Esophagus squamous epithelium (tissue), 4 donors: Measurements from ENCODE around the gene TSPO2.

Experiments
- CTCF ChIP-seq, 6 experiments: fragments of 450-650 bp in 4 of 6; fragments of 200-600 bp in 2 of 6; sonication (generic) in 2 of 6; IDR thresholded peaks; one replicate each; pipeline ENCODE4 v1.5.1; 2016 to 2019; ENCODE audit warnings: antibody characterized with exemption in 6 of 6, mild to moderate bottlenecking in 4 of 6, moderate library complexity in 4 of 6
- POLR2A ChIP-seq, 4 donors: fragments of 450-650 bp; IDR thresholded peaks; one replicate each; pipeline ENCODE4 v1.6.1; 2017; ENCODE audit warnings: antibody characterized with exemption in 4 of 4, mild to moderate bottlenecking in 4 of 4, moderate library complexity in 3 of 4

DNA sequence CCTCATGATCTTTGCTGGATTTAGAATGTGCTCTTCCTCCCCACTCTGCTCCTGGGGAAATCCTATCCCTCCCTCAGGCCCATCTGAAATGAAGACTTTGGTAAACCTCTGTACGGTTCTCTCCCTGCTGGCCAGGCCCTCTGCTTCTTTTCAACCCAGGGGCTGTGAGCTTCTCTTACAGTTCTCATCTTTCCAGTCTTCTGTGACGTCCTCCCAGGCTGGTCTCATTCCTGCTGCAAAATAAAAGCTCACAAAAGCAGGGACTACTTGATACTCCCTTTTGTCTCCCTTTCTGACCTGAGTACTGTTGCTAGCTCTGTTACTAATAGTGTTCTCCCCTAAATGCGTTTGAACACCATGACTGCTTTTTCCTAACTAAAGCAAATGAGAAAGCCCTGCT is 49.5 kb upstream of the TSPO2 start:
- TF ChIP-seq CTCF (IDR thresholded peaks at IDR 0.05) (no peak), POLR2A (IDR thresholded peaks at IDR 0.05) (no peak)
